Lower leg skin (tissue), 3 donors: ENCODE data around the gene OR10X1.

ENCODE experiments used
- POLR2A ChIP-seq, 2 donors: fragments of 450-650 bp; IDR thresholded peaks; one replicate each; pipeline ENCODE4 v1.6.1; 2016 to 2017; ENCODE audit warnings: antibody characterized with exemption in 2 of 2, mild to moderate bottlenecking in 1 of 2, moderate library complexity in 1 of 2
- TF ChIP-seq, protein P1 (sequence below), 3 donors: fragments of 450-650 bp; IDR thresholded peaks; one replicate each; pipeline ENCODE4 v1.5.1; 2016; ENCODE audit warnings: antibody characterized with exemption in 3 of 3, mild to moderate bottlenecking in 3 of 3, moderate library complexity in 2 of 3

GRCh38 chr1:158552296-158552695 is 27.4 kb downstream of the OR10X1 start:
- TF ChIP-seq, protein P1, sequence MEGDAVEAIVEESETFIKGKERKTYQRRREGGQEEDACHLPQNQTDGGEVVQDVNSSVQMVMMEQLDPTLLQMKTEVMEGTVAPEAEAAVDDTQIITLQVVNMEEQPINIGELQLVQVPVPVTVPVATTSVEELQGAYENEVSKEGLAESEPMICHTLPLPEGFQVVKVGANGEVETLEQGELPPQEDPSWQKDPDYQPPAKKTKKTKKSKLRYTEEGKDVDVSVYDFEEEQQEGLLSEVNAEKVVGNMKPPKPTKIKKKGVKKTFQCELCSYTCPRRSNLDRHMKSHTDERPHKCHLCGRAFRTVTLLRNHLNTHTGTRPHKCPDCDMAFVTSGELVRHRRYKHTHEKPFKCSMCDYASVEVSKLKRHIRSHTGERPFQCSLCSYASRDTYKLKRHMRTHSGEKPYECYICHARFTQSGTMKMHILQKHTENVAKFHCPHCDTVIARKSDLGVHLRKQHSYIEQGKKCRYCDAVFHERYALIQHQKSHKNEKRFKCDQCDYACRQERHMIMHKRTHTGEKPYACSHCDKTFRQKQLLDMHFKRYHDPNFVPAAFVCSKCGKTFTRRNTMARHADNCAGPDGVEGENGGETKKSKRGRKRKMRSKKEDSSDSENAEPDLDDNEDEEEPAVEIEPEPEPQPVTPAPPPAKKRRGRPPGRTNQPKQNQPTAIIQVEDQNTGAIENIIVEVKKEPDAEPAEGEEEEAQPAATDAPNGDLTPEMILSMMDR (IDR thresholded peaks at IDR 0.05), result no peak
- no peak for TF ChIP-seq POLR2A (IDR thresholded peaks at IDR 0.05)
